Stomach (tissue), 4 donors: ENCODE measurements around the gene AK9.

ENCODE experiments used
- CTCF ChIP-seq, 7 experiments: fragments of 450-650 bp in 4 of 7; fragments of 200-600 bp in 3 of 7; sonication (generic) in 3 of 7; IDR thresholded peaks; one replicate each; pipeline ENCODE4 v1.5.1; 2016 to 2019; ENCODE audit warnings: antibody characterized with exemption in 7 of 7, control low read depth in 2 of 7, mild to moderate bottlenecking in 1 of 7
- POLR2A ChIP-seq, 4 donors: fragments of 450-650 bp; IDR thresholded peaks; one replicate each; pipeline ENCODE4 v1.6.1; 2016; ENCODE audit warnings: antibody characterized with exemption in 4 of 4, control low read depth in 2 of 4, mild to moderate bottlenecking in 1 of 4, moderate library complexity in 1 of 4
- POLR2AphosphoS5 ChIP-seq, 3 donors: sonication (generic); formaldehyde crosslinking; IDR thresholded peaks; one replicate each; pipeline ENCODE4 v1.6.1; 2016; ENCODE audit warnings: antibody characterized with exemption in 3 of 3

- TF ChIP-seq CTCF (IDR thresholded peaks at IDR 0.05) (no peak), POLR2A (IDR thresholded peaks at IDR 0.05) (no peak), POLR2AphosphoS5 (IDR thresholded peaks at IDR 0.05) (no peak)
Measured at GRCh38 chr6:109447878-109448555, 243.0 kb downstream of the AK9 start.
